HCT116 (cell line): Measurements from ENCODE around the gene MED31. TPM values are rescaled to one million over a fixed set of nuclear protein-coding genes. Genes with fewer than 3 reads are reported as not detected.

Experiments
- ATAC-seq: fragments of 200-7000 bp; cut with Tn5 transposase; 2 replicates; pipeline ENCODE4 v1.9.1; 2020; ENCODE audit warnings: mild to moderate bottlenecking, moderate library complexity
- BruUV-seq: library from RNA; stranded (reverse); fragments of 400-500 nt; replicated peaks from 2 replicates; lab custom pipeline; 2021; lab: Mats Ljungman, UMichigan
- CTCF ChIA-PET: fragments of 300-600 bp; sonication (Branson Sonifier 250); formaldehyde crosslinking; loops from one replicate; lab custom pipeline; 2021; ENCODE audit warnings: antibody characterized with exemption; lab: Charles Lee
- POLR2A ChIA-PET: fragments of 300-600, 350-600 bp; sonication (Branson Sonifier 250); formaldehyde crosslinking; loops from one replicate; lab custom pipeline; 2021; ENCODE audit warnings: antibody characterized with exemption; lab: Charles Lee
- RAD21 ChIA-PET, 2 experiments: fragments of 300-600 bp; sonication (Branson Sonifier 250); formaldehyde crosslinking; loops; one replicate each; lab custom pipeline; 2023; ENCODE audit warnings: low total read pairs in 2 of 2; ENCODE audit not compliant: uncharacterized antibody in 2 of 2, unreplicated experiment in 2 of 2, low non-redundant PET in 1 of 2; lab: Charles Lee
- DNase-seq: peaks from one replicate; pipeline ENCODE4 v3.0.0-alpha.2; 2010; ENCODE audit warnings: low read depth, low spot score
- H2AFZ ChIP-seq: fragments of 200-600 bp; shearing (Covaris generic), sonication (generic); 2 replicates; pipeline ENCODE4 v1.6.1; 2017; ENCODE audit warnings: low read depth, mixed run types, mixed read lengths, antibody characterized with exemption, low read length; ENCODE audit not compliant: poor library complexity, severe bottlenecking
- H3K27ac ChIP-seq: 2 replicates; pipeline ENCODE4 v1.5.1; 2012; ENCODE audit warnings: low read depth, low read length
- H3K27me3 ChIP-seq: fragments of 200-600 bp; sonication (generic); 2 replicates; pipeline ENCODE4 v1.6.1; 2016; ENCODE audit warnings: mixed run types, low read length, mixed read lengths; ENCODE audit not compliant: insufficient read depth
- H3K36me3 ChIP-seq, 2 experiments: fragments of 200-500 bp in 1 of 2; fragments of 200-600 bp in 1 of 2; sonication (Bioruptor generic) in 1 of 2; sonication (generic) in 1 of 2; 2 replicates each; pipeline versions ENCODE4 v1.5.1 to v1.6.1; 2014 to 2016; ENCODE audit warnings: low read length in 2 of 2, inconsistent platforms in 1 of 2, mixed read lengths in 1 of 2, mixed run types in 1 of 2; ENCODE audit not compliant: insufficient read depth in 2 of 2, control insufficient read depth in 1 of 2
- H3K4me1 ChIP-seq, 2 experiments: fragments of 200-600 bp in 1 of 2; sonication (generic) in 1 of 2; 2 replicates each; pipeline versions ENCODE4 v1.5.1 to v1.6.1; 2012 to 2017; ENCODE audit warnings: low read length in 2 of 2, inconsistent platforms in 1 of 2, mild to moderate bottlenecking in 1 of 2, mixed read lengths in 1 of 2, mixed run types in 1 of 2, moderate library complexity in 1 of 2; ENCODE audit not compliant: insufficient read depth in 2 of 2, control insufficient read depth in 1 of 2
- H3K4me2 ChIP-seq: fragments of 200-600 bp; sonication (generic); 2 replicates; pipeline ENCODE4 v1.6.1; 2017; ENCODE audit warnings: mixed run types, low read length, mixed read lengths
- H3K4me3 ChIP-seq, 2 experiments: fragments of 200-600 bp in 1 of 2; sonication (generic) in 1 of 2; replicated peaks in 1 of 2; 2 replicates each; pipeline ENCODE4 v1.5.1; 2011 to 2016; ENCODE audit warnings: low read length in 2 of 2, control low read depth in 1 of 2, low read depth in 1 of 2, mild to moderate bottlenecking in 1 of 2, mixed read lengths in 1 of 2, mixed run types in 1 of 2
- H3K79me2 ChIP-seq: fragments of 200-600 bp; sonication (generic); 2 replicates; pipeline ENCODE4 v1.6.1; 2017; ENCODE audit warnings: mild to moderate bottlenecking, mixed run types, low read length, moderate library complexity, mixed read lengths; ENCODE audit not compliant: insufficient read depth
- H3K9ac ChIP-seq: fragments of 200-600 bp; sonication (generic); 2 replicates; pipeline ENCODE4 v1.6.1; 2016; ENCODE audit warnings: low read length, mixed read lengths
- H3K9me2 ChIP-seq: fragments of 200-600 bp; sonication (generic), shearing (Covaris generic); 2 replicates; pipeline ENCODE4 v1.6.1; 2017; ENCODE audit warnings: mixed run types, mild to moderate bottlenecking, moderate library complexity; ENCODE audit not compliant: insufficient read depth
- H3K9me3 ChIP-seq, 2 experiments: fragments of 200-500 bp in 1 of 2; fragments of 200-600 bp in 1 of 2; sonication (Bioruptor generic) in 1 of 2; sonication (generic) in 1 of 2; 2 replicates each; pipeline ENCODE4 v1.6.1; 2014 to 2017; ENCODE audit warnings: low read length in 2 of 2, mixed read lengths in 2 of 2, inconsistent platforms in 1 of 2, low read depth in 1 of 2, mild to moderate bottlenecking in 1 of 2, mixed run types in 1 of 2, moderate library complexity in 1 of 2; ENCODE audit not compliant: control insufficient read depth in 1 of 2, insufficient read depth in 1 of 2
- H4K20me1 ChIP-seq: fragments of 200-600 bp; sonication (generic), shearing (Covaris generic); 2 replicates; pipeline ENCODE4 v1.6.1; 2017; ENCODE audit warnings: mixed run types, mild to moderate bottlenecking, moderate library complexity; ENCODE audit not compliant: insufficient read depth
- ATF3 ChIP-seq: IDR thresholded peaks from 2 replicates; pipeline ENCODE4 v1.6.1; 2012
- CBX3 ChIP-seq: IDR thresholded peaks from 2 replicates; pipeline ENCODE4 v1.6.1; 2012; ENCODE audit warnings: low read depth
- CEBPB ChIP-seq: IDR thresholded peaks from 2 replicates; pipeline ENCODE4 v1.6.1; 2012; ENCODE audit warnings: low read depth
- CTCF ChIP-seq, 3 experiments: fragments of 200-600 bp in 1 of 3; sonication (generic) in 1 of 3; IDR thresholded peaks in 2 of 3; conservative IDR thresholded peaks in 1 of 3; 2 replicates each; pipeline ENCODE4 v1.5.1; 2012 to 2017; ENCODE audit warnings: low read depth in 2 of 3, low read length in 2 of 3, antibody characterized with exemption in 1 of 3, borderline replicate concordance in 1 of 3, control low read depth in 1 of 3, mild to moderate bottlenecking in 1 of 3, mixed read lengths in 1 of 3, mixed run types in 1 of 3, moderate library complexity in 1 of 3; ENCODE audit not compliant: insufficient read depth in 1 of 3
- ELF1 ChIP-seq: IDR thresholded peaks from 2 replicates; pipeline ENCODE4 v1.6.1; 2012; ENCODE audit warnings: low read depth, borderline replicate concordance
- EZH2 ChIP-seq: fragments of 200-600 bp; sonication (generic); IDR thresholded peaks from 2 replicates; pipeline ENCODE4 v1.6.1; 2017; ENCODE audit warnings: antibody characterized with exemption, mixed run types
- EZH2phosphoT487 ChIP-seq: fragments of 200-600 bp; IDR thresholded peaks from 2 replicates; pipeline ENCODE4 v1.6.1; 2018; ENCODE audit warnings: antibody characterized with exemption, borderline replicate concordance
- JUND ChIP-seq: IDR thresholded peaks from 2 replicates; pipeline ENCODE4 v1.6.1; 2012
- MAX ChIP-seq: IDR thresholded peaks from 2 replicates; pipeline ENCODE4 v1.6.1; 2012
- REST ChIP-seq: IDR thresholded peaks from 2 replicates; pipeline ENCODE4 v1.6.1; 2012; ENCODE audit warnings: low read depth
- SP1 ChIP-seq: IDR thresholded peaks from 2 replicates; pipeline ENCODE4 v1.6.1; 2012; ENCODE audit warnings: low read depth
- SRF ChIP-seq: IDR thresholded peaks from 2 replicates; pipeline ENCODE4 v1.6.1; 2012; ENCODE audit warnings: low read depth
- TCF7L2 ChIP-seq: IDR thresholded peaks from 2 replicates; pipeline ENCODE4 v1.7.0; 2011; ENCODE audit warnings: borderline replicate concordance, inconsistent platforms; ENCODE audit not compliant: insufficient read depth, insufficient read length; ENCODE audit errors: extremely low read depth
- YY1 ChIP-seq: IDR thresholded peaks from 2 replicates; pipeline ENCODE4 v1.6.1; 2011; ENCODE audit warnings: low read length, low read depth, moderate library complexity, mild to moderate bottlenecking; ENCODE audit not compliant: insufficient replicate concordance; ENCODE audit errors: extremely low read depth
- ZFX ChIP-seq: fragments of 450-650 bp; IDR thresholded peaks from 2 replicates; pipeline ENCODE4 v1.6.1; 2017
- ZNF274 ChIP-seq: fragments of 200-500 bp; sonication (Bioruptor generic); IDR thresholded peaks from 2 replicates; pipeline ENCODE4 v1.6.1; 2014; ENCODE audit warnings: mild to moderate bottlenecking, low read depth, low read length, inconsistent platforms
- intact Hi-C: fragments of 100-400 bp; cut with micrococcal nuclease; formaldehyde crosslinking; loops from 2 replicates; pipeline ENCODE4 v1.10.0; 2022
- total RNA-seq: library from RNA; stranded (reverse); gene quantifications from one replicate; pipeline ENCODE4 v1.2.1, GENCODE V29; 2021; ENCODE audit not compliant: unreplicated experiment

MED31 gene
- total RNA-seq, 1 experiment from 2014 or later, result 20.3 TPM

GRCh38 chr17:6596941-6597340 is 54.5 kb downstream of the MED31 start:
- Histone ChIP-seq H3K27me3 (no peaks in the 10 kb centered on the region), H3K4me1 (no peaks in the 10 kb centered on the region), H3K9me3 (no peaks in the 10 kb centered on the region), H3K27ac (no peak overlapping the region), H3K9ac (no peak overlapping the region), H3K9me2 (no peaks in the 10 kb centered on the region), H3K79me2 (no peaks in the 10 kb centered on the region; the same call in 1 of the 2 replicates), H3K4me3 (no peak overlapping the region), H3K36me3 (peaks cover 30 to 49% of the 10 kb centered on the region in 2 experiments), H4K20me1 (no peaks in the 10 kb centered on the region), H3K4me2 (no peak overlapping the region), H2AFZ (no peak overlapping the region)
- ChIA-PET RAD21 (interaction anchor here in 1 of 2 experiments (1.0 kb wide), 1 partner anchor 124 kb away, joined by 3 read pairs; no protein-coding TSS in a partner anchor), POLR2A (no interaction called here), CTCF (no interaction called here)
- DNase-seq, result no peak
- intact Hi-C loops, result no loop called here
- ATAC-seq, result no peak
- BruUV-seq, result no TSS peak
- TF ChIP-seq ZFX (no peak), TCF7L2 (no peak), REST (no peak), YY1 (no peak), MAX (no peak), CBX3 (no peak), CTCF (IDR thresholded peaks at IDR 0.05 in 2 of 3, conservative IDR thresholded peaks at IDR 0.05 in 1 of 3; ENCODE audit: borderline replicate concordance in 1 of 3, insufficient read depth in 1 of 3, low read depth in 2 of 3, low read length in 2 of 3) (no peak), JUND (no peak), ATF3 (no peak), SRF (no peak), EZH2phosphoT487 (no peak), CEBPB (no peak), SP1 (no peak), ELF1 (no peak), ZNF274 (no peak), EZH2 (no peak)
